Fibroblast of pulmonary artery (primary cell): Measurements from ENCODE around the gene MYLK.

Experiments used
- DNase-seq: peaks from one replicate; pipeline ENCODE4 v3.0.0-alpha.2; 2010; ENCODE audit warnings: low read depth
- H3K4me3 ChIP-seq: replicated peaks from 2 replicates; pipeline ENCODE4 v1.5.1; 2011; ENCODE audit warnings: low read depth, mild to moderate bottlenecking, control low read depth, low read length, moderate library complexity
- CTCF ChIP-seq: IDR thresholded peaks from 2 replicates; pipeline ENCODE4 v1.5.1; 2011; ENCODE audit warnings: mild to moderate bottlenecking, control low read depth, low read length, inconsistent platforms; ENCODE audit errors: missing control alignments

MYLK gene

GRCh38 chr3:123769356-123769743, 114.8 kb downstream of the MYLK start:
- DNase-seq, result no peak
- no peak for TF ChIP-seq CTCF
- no peak overlapping the region for H3K4me3 ChIP-seq

GRCh38 chr3:123768480-123769355, 115.4 kb downstream of the MYLK start:
- no peak for DNase-seq
- TF ChIP-seq CTCF, result no peak
- H3K4me3 ChIP-seq, result no peak overlapping the region

GRCh38 chr3:123767564-123768292, 116.4 kb downstream of the MYLK start:
- H3K4me3 ChIP-seq, result no peak overlapping the region
- no peak for TF ChIP-seq CTCF

GRCh38 chr3:123767009-123767372, 117.1 kb downstream of the MYLK start:
- H3K4me3 ChIP-seq, result no peak overlapping the region
- no peak for DNase-seq
- no peak for TF ChIP-seq CTCF

More at GRCh38 chr3:123767564-123768292, 116.4 kb downstream of the MYLK start:
- DNase-seq, result no peak

GRCh38 chr3:123766193-123767008, 117.7 kb downstream of the MYLK start:
- no peak for TF ChIP-seq CTCF
- no peak overlapping the region for H3K4me3 ChIP-seq
- DNase-seq, result no peak

- no peak for TF ChIP-seq CTCF
- peak; percentile 86 for DNase-seq
- H3K4me3 ChIP-seq, result no peak overlapping the region
Observed at GRCh38 chr3:123765475-123766128, 118.5 kb downstream of the MYLK start.
